Astrocyte (in vitro differentiated cells and primary cell): ENCODE results near the gene PAQR6. TPM values are rescaled to one million over a fixed set of nuclear protein-coding genes. Genes with fewer than 3 reads are reported as not detected.
A peak's percentile ranks its signal among the peaks of the same experiment; 100 is the strongest.

Experiments
- DNase-seq: peaks from one replicate; pipeline ENCODE4 v3.0.0-alpha.2; 2010; ENCODE audit warnings: low read depth
- FAIRE-seq: peaks from 2 replicates; lab custom pipeline; 2011; peaks lifted over from hg19 to GRCh38; lab: Jason Lieb, UNC
- H2AFZ ChIP-seq: 2 replicates; pipeline ENCODE4 v1.6.0; 2012; ENCODE audit warnings: low read depth, low read length, inconsistent platforms
- H3K27ac ChIP-seq: 2 replicates; pipeline ENCODE4 v1.5.1; 2011; ENCODE audit warnings: low read depth, low read length, inconsistent platforms
- H3K27me3 ChIP-seq: 2 replicates; pipeline ENCODE4 v1.6.0; 2011; ENCODE audit warnings: low read length, inconsistent platforms; ENCODE audit not compliant: insufficient read depth
- H3K36me3 ChIP-seq: 2 replicates; pipeline ENCODE4 v1.5.1; 2011; ENCODE audit warnings: low read length, inconsistent platforms; ENCODE audit not compliant: insufficient read depth
- H3K4me1 ChIP-seq: 2 replicates; pipeline ENCODE4 v1.5.1; 2011; ENCODE audit warnings: low read length, inconsistent platforms; ENCODE audit not compliant: insufficient read depth
- H3K4me2 ChIP-seq: 2 replicates; pipeline ENCODE4 v1.6.0; 2012; ENCODE audit warnings: low read length, inconsistent platforms
- H3K4me3 ChIP-seq: 2 replicates; pipeline ENCODE4 v1.5.1; 2011; ENCODE audit warnings: low read depth, mild to moderate bottlenecking, low read length, inconsistent platforms; ENCODE audit not compliant: insufficient read depth
- H3K79me2 ChIP-seq: 2 replicates; pipeline ENCODE4 v1.6.0; 2012; ENCODE audit warnings: mild to moderate bottlenecking, low read length, inconsistent platforms; ENCODE audit not compliant: insufficient read depth
- H3K9ac ChIP-seq: 2 replicates; pipeline ENCODE4 v1.6.0; 2012; ENCODE audit warnings: mild to moderate bottlenecking, low read length, inconsistent platforms
- H3K9me3 ChIP-seq: 2 replicates; pipeline ENCODE4 v1.5.1; 2012; ENCODE audit warnings: low read depth, mild to moderate bottlenecking, low read length, inconsistent platforms; ENCODE audit not compliant: insufficient read depth
- H4K20me1 ChIP-seq: 2 replicates; pipeline ENCODE4 v1.6.0; 2012; ENCODE audit warnings: low read length, inconsistent platforms; ENCODE audit not compliant: insufficient read depth
- H3K27ac Mint-ChIP-seq: one replicate; pipeline ENCODE4 v1.8.0; 2021; ENCODE audit warnings: mild to moderate bottlenecking, mixed read lengths; ENCODE audit not compliant: unreplicated experiment
- H3K27me3 Mint-ChIP-seq: one replicate; pipeline ENCODE4 v1.8.0; 2021; ENCODE audit warnings: low read depth, mixed read lengths; ENCODE audit not compliant: unreplicated experiment
- H3K36me3 Mint-ChIP-seq: one replicate; pipeline ENCODE4 v1.8.0; 2021; ENCODE audit warnings: low read depth, mixed read lengths; ENCODE audit not compliant: unreplicated experiment
- H3K4me1 Mint-ChIP-seq: one replicate; pipeline ENCODE4 v1.8.0; 2021; ENCODE audit warnings: low read depth, mixed read lengths; ENCODE audit not compliant: unreplicated experiment
- H3K4me3 Mint-ChIP-seq: one replicate; pipeline ENCODE4 v1.8.0; 2021; ENCODE audit warnings: mild to moderate bottlenecking, moderate library complexity, mixed read lengths; ENCODE audit not compliant: unreplicated experiment
- H3K9me3 Mint-ChIP-seq: one replicate; pipeline ENCODE4 v1.8.0; 2021; ENCODE audit warnings: mild to moderate bottlenecking, mixed read lengths; ENCODE audit not compliant: unreplicated experiment
- CTCF ChIP-seq: IDR thresholded peaks from 2 replicates; pipeline ENCODE4 v1.5.1; 2011; ENCODE audit warnings: low read depth, mild to moderate bottlenecking, inconsistent platforms, low read length, moderate library complexity; ENCODE audit not compliant: insufficient read depth
- EZH2 ChIP-seq: IDR thresholded peaks from 2 replicates; pipeline ENCODE4 v1.6.1; 2012; ENCODE audit warnings: mild to moderate bottlenecking, low read length, inconsistent platforms; ENCODE audit not compliant: insufficient read depth
- total RNA-seq: library from RNA; stranded (reverse); gene quantifications from 2 replicates; pipeline ENCODE4 v1.2.1, GENCODE V29; 2021

Gene PAQR6
- total RNA-seq, 1 donor from 2014 or later = 7.2 TPM

DNA sequence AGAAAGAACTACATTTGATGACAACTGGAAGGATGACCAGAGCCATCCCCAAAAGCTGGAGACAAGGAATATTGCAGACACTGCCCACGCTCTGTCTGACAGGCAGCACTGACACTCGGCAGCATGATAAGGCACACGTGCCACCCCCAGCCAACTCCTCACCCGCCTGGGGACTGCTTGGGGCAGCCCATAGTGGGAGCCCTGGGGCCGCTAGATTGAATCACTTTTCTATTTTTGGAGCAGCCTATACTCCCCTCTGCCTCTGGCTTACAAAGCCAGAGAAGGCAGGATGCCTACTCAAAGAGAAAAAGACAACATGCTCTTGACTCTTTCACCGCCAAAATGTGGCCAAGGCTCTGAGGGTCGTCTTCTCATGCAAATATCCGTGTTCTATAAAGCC is 33.4 kb upstream of the PAQR6 start:
- Mint-ChIP-seq H3K27me3 (no peaks in the 10 kb centered on the region), H3K27ac (no peak overlapping the region), H3K36me3 (peaks cover 14% of the 10 kb centered on the region), H3K4me1 (peaks cover 17% of the 10 kb centered on the region), H3K9me3 (no peaks in the 10 kb centered on the region), H3K4me3 (peak overlapping the region; percentile 94)
- H3K4me1 ChIP-seq = peaks cover 17% of the 10 kb centered on the region
- no peak overlapping the region for H2AFZ ChIP-seq
- peaks cover 59% of the 10 kb centered on the region for H3K79me2 ChIP-seq
- no peaks in the 10 kb centered on the region for H3K9me3 ChIP-seq
- H3K27ac ChIP-seq = peak overlapping the region; percentile 80
- FAIRE-seq (no peak), DNase-seq (peak; percentile 34)
- H3K9ac ChIP-seq = peak overlapping the region; percentile 96
- peak overlapping the region; percentile 97 for H3K4me2 ChIP-seq
- peaks cover 22% of the 10 kb centered on the region for H3K36me3 ChIP-seq
- H3K27me3 ChIP-seq = no peaks in the 10 kb centered on the region
- peaks cover 47% of the 10 kb centered on the region for H4K20me1 ChIP-seq
- no peak for TF ChIP-seq CTCF
- no peak for TF ChIP-seq EZH2
- peak overlapping the region; percentile 87 for H3K4me3 ChIP-seq

- Mint-ChIP-seq H3K27ac (no peak overlapping the region), H3K4me3 (peak overlapping the region; percentile 17), H3K9me3 (no peaks in the 10 kb centered on the region), H3K4me1 (peaks cover 17% of the 10 kb centered on the region), H3K27me3 (no peaks in the 10 kb centered on the region), H3K36me3 (peaks cover 15% of the 10 kb centered on the region)
- Histone ChIP-seq H3K4me1 (peaks cover 17% of the 10 kb centered on the region), H3K27ac (no peak overlapping the region), H3K36me3 (peaks cover 32% of the 10 kb centered on the region), H4K20me1 (peaks cover 47% of the 10 kb centered on the region), H3K27me3 (no peaks in the 10 kb centered on the region), H2AFZ (no peak overlapping the region), H3K79me2 (peaks cover 59% of the 10 kb centered on the region), H3K9ac (peak overlapping the region; percentile 26), H3K4me3 (no peak overlapping the region), H3K4me2 (no peak overlapping the region), H3K9me3 (no peaks in the 10 kb centered on the region)
- FAIRE-seq (no peak), DNase-seq (no peak)
- TF ChIP-seq EZH2 = no peak
- no peak for TF ChIP-seq CTCF
These were observed 32.0 kb upstream of the PAQR6 start for GRCh38 chr1:156279837-156280236.

DNA sequence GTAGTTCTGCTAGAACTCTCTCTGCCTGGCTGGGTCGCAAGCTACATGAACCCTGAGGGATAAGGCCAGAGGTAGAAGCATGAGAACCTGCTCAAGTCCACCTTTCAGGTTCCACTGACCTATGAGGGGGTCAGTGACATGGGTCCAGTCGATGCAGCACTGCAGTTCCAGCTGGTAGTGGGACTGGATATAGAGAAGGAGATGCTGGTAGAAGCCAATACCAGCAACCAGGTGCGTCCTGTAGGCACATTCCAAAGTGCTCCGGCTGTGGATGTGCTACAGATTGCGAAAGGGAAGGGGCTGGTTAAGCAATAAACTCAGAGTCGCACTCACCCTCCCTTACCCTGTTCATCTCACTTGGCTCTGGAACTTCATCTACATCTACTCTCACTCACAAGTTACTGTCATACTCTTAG is 29.1 kb upstream of the PAQR6 start:
- DNase-seq = no peak

More for the DNA sequence above, 29.1 kb upstream of the PAQR6 start:
- Histone ChIP-seq H3K36me3 (peaks cover 56% of the 10 kb centered on the region), H3K27me3 (no peaks in the 10 kb centered on the region), H3K27ac (no peak overlapping the region), H3K9ac (no peak overlapping the region), H3K4me1 (peaks cover 10% of the 10 kb centered on the region), H3K79me2 (peaks cover 53% of the 10 kb centered on the region), H3K9me3 (no peaks in the 10 kb centered on the region), H2AFZ (no peak overlapping the region), H4K20me1 (peaks cover 51% of the 10 kb centered on the region), H3K4me2 (no peak overlapping the region), H3K4me3 (no peak overlapping the region)
- TF ChIP-seq CTCF = no peak
- no peak for TF ChIP-seq EZH2
- no peak for FAIRE-seq
- Mint-ChIP-seq H3K36me3 (peaks cover 32% of the 10 kb centered on the region), H3K4me1 (peaks cover 8% of the 10 kb centered on the region), H3K9me3 (no peaks in the 10 kb centered on the region), H3K4me3 (no peak overlapping the region), H3K27me3 (no peaks in the 10 kb centered on the region), H3K27ac (no peak overlapping the region)
